Inflammatory macrophage treated with lipopolysaccharide for 1 hour (primary cell): ENCODE data around the gene CLIC3.

ENCODE experiments used
- DNase-seq, 2 donors: peaks; one replicate each; pipeline ENCODE4 v3.0.0-alpha.2; 2020 to 2022

CLIC3 gene

GRCh38 chr9:136997830-136998234 is 1.5 kb upstream of the CLIC3 start:
- no peak for DNase-seq

- no peak for DNase-seq
These were observed 1.0 kb upstream of the CLIC3 start for GRCh38 chr9:136997371-136997770.

- DNase-seq: no peak
These were observed 526 bp downstream of the CLIC3 start for GRCh38 chr9:136995772-136996311.

- DNase-seq: no peak
These were observed 1.0 kb downstream of the CLIC3 start for GRCh38 chr9:136995362-136995761.

GRCh38 chr9:136994888-136995230 is 1.5 kb downstream of the CLIC3 start:
- no peak for DNase-seq

GRCh38 chr9:136994180-136994887 is 2.0 kb downstream of the CLIC3 start:
- no peak for DNase-seq

- no peak for DNase-seq
These were observed 3.5 kb downstream of the CLIC3 start for GRCh38 chr9:136992819-136993369.

GRCh38 chr9:136991993-136992818 is 4.2 kb downstream of the CLIC3 start, which contains the start of gene PAXX:
Gene PAXX, plus strand, starts transcription at chr9:136992422. Its CDS starts 22 bp downstream, at chr9:136992444.
- DNase-seq: peak; percentile 86 to 92

GRCh38 chr9:136990242-136990911 is 6.0 kb downstream of the CLIC3 start:
- no peak for DNase-seq

- no peak for DNase-seq
These were observed 7.5 kb downstream of the CLIC3 start for GRCh38 chr9:136988872-136989271.

- DNase-seq: no peak
These were observed 10.5 kb downstream of the CLIC3 start for GRCh38 chr9:136985853-136986252.

GRCh38 chr9:136985027-136985602 is 11.3 kb downstream of the CLIC3 start:
- DNase-seq: no peak

GRCh38 chr9:136984464-136985026 is 11.8 kb downstream of the CLIC3 start:
- no peak for DNase-seq

- no peak for DNase-seq
These were observed 12.6 kb downstream of the CLIC3 start for GRCh38 chr9:136983656-136984314.

GRCh38 chr9:136983167-136983566 is 13.2 kb downstream of the CLIC3 start:
- no peak for DNase-seq

GRCh38 chr9:136982232-136983051 is 13.9 kb downstream of the CLIC3 start, which contains the start of gene LCNL1:
Gene LCNL1, plus strand, starts transcription at chr9:136982993. Its CDS starts 594 bp downstream, at chr9:136983587.
- no peak for DNase-seq

GRCh38 chr9:136981588-136982231 is 14.7 kb downstream of the CLIC3 start:
- DNase-seq: no peak

GRCh38 chr9:136980669-136981478 is 15.5 kb downstream of the CLIC3 start:
- DNase-seq: no peak
